Measurements from ENCODE around the gene TLE4. TPM values are rescaled to one million over a fixed set of nuclear protein-coding genes. Genes with fewer than 3 reads are reported as not detected.

Gene TLE4
- total RNA-seq, 1 donor from 2014 or later = 25.1 TPM

DNA sequence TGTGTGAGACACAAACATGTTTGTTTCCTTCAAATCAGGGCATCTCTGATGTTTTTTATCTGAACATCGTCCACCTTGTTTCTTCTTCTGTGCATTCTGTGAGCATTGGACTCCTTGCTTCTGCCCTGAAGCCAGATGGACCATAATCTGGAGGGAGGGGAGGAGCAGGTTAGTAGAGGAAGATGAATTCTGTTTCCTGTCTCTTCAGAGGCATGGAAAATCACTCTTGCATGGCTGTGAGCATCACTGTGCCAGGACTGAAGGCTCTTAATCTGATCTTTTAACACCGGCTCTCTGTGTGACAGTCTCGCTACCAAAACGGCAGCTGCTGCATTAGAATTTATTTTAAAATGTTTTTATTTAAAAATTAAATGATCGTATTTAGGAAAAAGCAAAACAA, 43.3 kb downstream of the TLE4 start:
- Mint-ChIP-seq H3K27me3 (ENCODE audit: insufficient read depth) (no peaks in the 10 kb centered on the region), H3K36me3 (ENCODE audit: low read depth) (peaks cover 6% of the 10 kb centered on the region), H3K27ac (no peak overlapping the region), H3K4me3 (no peak overlapping the region), H3K9me3 (no peaks in the 10 kb centered on the region), H3K4me1 (ENCODE audit: low read depth) (peaks cover 13% of the 10 kb centered on the region)
- DNase-seq (ENCODE audit: low spot score) = no peak
- intact Hi-C loops (cut with micrococcal nuclease) = no loop called here

DNA sequence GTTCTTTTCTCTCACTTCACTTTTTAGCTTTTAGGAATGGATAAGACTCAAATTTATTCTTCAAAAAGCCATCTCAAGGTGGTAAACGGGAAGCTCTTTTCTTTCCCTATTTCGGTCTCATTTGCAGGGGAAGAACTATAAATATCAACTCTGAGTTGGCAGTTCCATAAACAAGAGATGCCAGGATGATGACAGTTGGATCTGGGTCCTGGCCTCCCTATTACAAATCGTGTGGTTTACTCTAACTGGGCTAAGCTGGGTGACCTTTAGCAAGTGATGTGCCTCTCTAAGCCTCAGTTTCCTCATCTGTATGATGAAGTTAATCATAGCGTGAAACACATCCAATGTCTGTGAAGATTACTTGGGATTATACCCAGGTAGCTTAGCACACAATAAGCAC, 44.2 kb downstream of the TLE4 start:
- H3K36me3 Mint-ChIP-seq (ENCODE audit: low read depth) = peaks cover 6% of the 10 kb centered on the region
- peaks cover 11% of the 10 kb centered on the region for H3K4me1 Mint-ChIP-seq (ENCODE audit: low read depth)
- H3K4me3 Mint-ChIP-seq = no peak overlapping the region
- intact Hi-C loops (cut with micrococcal nuclease) = no loop called here
- no peaks in the 10 kb centered on the region for H3K9me3 Mint-ChIP-seq
- no peak overlapping the region for H3K27ac Mint-ChIP-seq
- no peaks in the 10 kb centered on the region for H3K27me3 Mint-ChIP-seq (ENCODE audit: insufficient read depth)
- no peak for DNase-seq (ENCODE audit: low spot score)

DNA sequence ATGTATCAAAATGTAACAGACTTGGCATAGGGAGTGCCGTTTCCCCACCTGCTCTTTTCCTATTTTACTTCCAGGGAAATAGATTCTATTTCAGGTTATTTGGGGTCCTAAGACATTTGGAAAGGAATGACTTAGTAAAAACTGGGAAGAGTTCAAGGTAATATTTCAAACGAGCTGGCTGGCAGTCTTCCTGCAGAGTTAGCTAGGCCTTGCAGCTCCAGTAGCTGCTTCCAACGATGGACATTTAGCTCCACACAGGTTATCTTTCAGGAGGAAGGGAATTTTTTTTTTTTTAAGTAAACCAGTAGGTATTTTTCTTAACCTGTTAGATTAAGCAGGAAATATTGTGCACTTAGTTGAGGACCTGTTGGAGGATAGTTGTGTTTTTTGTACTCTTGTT, 45.2 kb downstream of the TLE4 start:
- H3K4me3 Mint-ChIP-seq = no peak overlapping the region

DNA sequence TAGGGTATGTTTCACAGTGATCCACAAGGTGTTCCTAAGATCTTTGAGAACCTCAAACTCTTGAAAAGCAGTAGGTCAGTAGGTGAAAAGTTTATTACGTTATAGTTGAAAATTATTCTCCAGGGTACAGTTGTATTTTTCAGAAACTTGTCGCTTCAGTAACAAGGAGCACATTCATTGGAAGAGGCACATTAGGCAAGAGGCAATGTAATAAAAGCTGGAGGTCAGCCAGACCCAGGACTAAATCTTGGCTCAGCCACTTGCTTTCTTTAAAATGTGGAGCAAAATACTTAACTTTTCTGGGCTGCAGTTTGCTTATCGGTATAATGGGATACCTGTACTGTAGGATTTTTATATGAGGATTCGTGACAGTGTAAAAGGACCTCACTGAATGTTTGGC, 45.6 kb downstream of the TLE4 start:
- intact Hi-C loops (cut with micrococcal nuclease) = no loop called here
- H3K27ac Mint-ChIP-seq = no peak overlapping the region
- H3K4me1 Mint-ChIP-seq (ENCODE audit: low read depth) = peaks cover 6% of the 10 kb centered on the region
- no peak for DNase-seq (ENCODE audit: low spot score)
- H3K36me3 Mint-ChIP-seq (ENCODE audit: low read depth) = peaks cover 6% of the 10 kb centered on the region
- H3K9me3 Mint-ChIP-seq = no peaks in the 10 kb centered on the region
- H3K4me3 Mint-ChIP-seq = no peak overlapping the region
- H3K27me3 Mint-ChIP-seq (ENCODE audit: insufficient read depth) = no peaks in the 10 kb centered on the region

More for the DNA sequence above, 45.2 kb downstream of the TLE4 start:
- Mint-ChIP-seq H3K9me3 (no peaks in the 10 kb centered on the region), H3K27me3 (ENCODE audit: insufficient read depth) (no peaks in the 10 kb centered on the region), H3K27ac (no peak overlapping the region), H3K4me1 (ENCODE audit: low read depth) (peaks cover 6% of the 10 kb centered on the region), H3K36me3 (ENCODE audit: low read depth) (peaks cover 6% of the 10 kb centered on the region)
- no peak for DNase-seq (ENCODE audit: low spot score)
- intact Hi-C loops (cut with micrococcal nuclease) = no loop called here

DNA sequence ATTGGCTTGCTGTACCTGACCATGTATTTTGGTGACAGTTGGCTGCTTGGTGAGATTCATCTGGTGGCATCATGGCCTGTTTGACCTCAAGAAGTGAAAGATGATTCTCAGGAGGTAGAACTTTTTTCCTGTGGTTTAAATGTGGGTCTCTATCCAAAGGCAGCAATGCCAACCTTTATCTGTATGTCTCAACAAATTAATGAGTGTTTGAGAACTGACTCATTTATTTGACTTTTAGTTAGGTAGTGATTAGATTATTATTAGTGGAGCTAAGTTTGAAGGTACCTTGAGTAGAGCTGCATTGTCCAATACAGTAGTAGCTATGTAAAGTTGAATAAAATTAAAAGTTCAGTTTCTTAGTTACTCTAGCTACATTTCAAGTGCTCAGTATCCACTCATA, 48.2 kb downstream of the TLE4 start:
- Mint-ChIP-seq H3K27ac (no peak overlapping the region), H3K27me3 (ENCODE audit: insufficient read depth) (no peaks in the 10 kb centered on the region), H3K4me3 (no peak overlapping the region), H3K9me3 (no peaks in the 10 kb centered on the region), H3K36me3 (ENCODE audit: low read depth) (peaks cover 6% of the 10 kb centered on the region), H3K4me1 (ENCODE audit: low read depth) (peaks cover 19% of the 10 kb centered on the region)
- intact Hi-C loops (cut with micrococcal nuclease) = no loop called here
- DNase-seq (ENCODE audit: low spot score) = no peak

DNA sequence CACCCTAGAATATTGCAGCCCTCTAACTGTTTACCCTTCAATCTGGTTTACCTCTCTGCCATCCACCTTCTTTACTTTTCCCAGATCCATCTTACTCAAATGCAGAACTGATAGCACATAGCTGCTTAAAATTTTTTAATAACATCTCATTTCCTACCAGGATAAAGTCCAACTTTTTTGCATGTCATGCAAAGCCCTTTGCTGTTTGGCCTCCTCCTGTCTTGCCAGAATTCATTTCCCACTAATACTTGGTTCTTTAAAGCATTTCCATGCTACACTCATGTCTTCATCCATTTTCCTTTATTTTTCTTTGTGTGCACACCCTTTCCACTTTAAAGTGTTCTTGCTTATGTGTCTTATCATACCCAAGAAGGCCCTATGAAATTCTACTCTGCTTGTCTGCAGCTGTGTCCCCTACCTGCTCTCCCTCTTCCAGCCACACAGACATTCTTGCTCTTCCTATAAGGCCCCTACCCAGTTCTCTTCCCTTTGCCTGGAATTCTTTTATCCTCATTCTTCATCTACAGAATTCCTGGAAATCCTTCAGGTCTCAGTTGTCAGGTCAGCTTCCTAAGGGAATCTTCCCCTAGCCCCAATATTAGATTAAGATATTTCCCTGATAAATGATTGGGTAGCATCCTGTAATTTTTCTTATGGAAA, 50.3 kb downstream of the TLE4 start:
- H3K4me1 Mint-ChIP-seq (ENCODE audit: low read depth) = peaks cover 19% of the 10 kb centered on the region
- intact Hi-C loops (cut with micrococcal nuclease) = no loop called here
- H3K9me3 Mint-ChIP-seq = no peaks in the 10 kb centered on the region

DNA sequence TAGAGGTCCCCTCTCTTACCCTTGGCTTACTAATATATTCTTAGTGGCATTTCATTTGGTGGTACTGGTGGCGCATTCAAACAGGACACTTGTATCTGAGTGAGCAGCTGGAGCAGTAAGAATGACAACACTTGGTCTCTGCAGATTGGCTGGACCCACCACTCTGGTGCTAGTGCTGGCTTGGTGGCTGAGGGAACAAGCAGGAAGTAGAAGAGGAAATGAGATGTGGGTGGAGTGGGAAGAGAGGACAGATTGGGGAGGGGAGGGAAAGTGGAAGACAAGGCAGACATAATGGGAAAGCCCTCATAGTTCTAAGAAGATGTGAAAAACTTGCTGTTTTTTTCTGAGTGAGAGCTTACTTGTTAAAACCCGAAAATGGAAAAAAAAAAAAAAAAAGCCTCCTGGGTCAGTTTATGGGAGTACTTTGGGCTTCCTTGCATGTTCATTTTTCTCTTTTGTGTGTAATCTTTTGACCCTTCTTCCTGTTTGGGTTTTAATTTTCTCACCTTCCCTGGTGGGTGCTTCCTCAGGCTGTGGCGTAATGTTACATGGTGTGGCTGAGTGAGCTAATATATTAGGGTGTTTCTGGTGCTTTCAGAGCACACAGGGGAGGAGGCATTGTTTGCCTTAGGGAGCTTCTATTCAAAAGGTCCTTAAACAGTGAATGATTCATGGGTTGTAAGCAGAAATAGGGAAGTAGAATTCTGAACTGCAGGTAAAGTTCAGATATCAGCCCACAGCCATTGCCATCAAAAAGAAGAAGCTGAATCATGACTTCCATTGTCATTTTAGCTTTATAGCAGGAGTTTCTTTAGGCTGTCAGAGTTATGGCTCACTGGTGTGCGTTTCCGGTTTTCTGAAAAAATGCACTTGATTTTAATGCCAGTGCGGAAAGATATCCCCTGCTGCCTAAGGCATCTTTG, 52.3 kb downstream of the TLE4 start:
- Mint-ChIP-seq H3K4me3 (peak overlapping the region; percentile 62), H3K36me3 (ENCODE audit: low read depth) (peaks cover 15% of the 10 kb centered on the region), H3K27me3 (ENCODE audit: insufficient read depth) (no peaks in the 10 kb centered on the region), H3K27ac (peak overlapping the region; percentile 78), H3K4me1 (ENCODE audit: low read depth) (peaks cover 31% of the 10 kb centered on the region), H3K9me3 (no peaks in the 10 kb centered on the region)
- DNase-seq (ENCODE audit: low spot score) = peak; percentile 4
- intact Hi-C loops (cut with micrococcal nuclease) = loop anchor here (1.0 to 2.0 kb wide), 4 partner anchors 7 to 193 kb away; partner anchors contain the start of gene TLE4

More for the DNA sequence above, 50.3 kb downstream of the TLE4 start:
- H3K27ac Mint-ChIP-seq = no peak overlapping the region
- no peaks in the 10 kb centered on the region for H3K27me3 Mint-ChIP-seq (ENCODE audit: insufficient read depth)
- DNase-seq (ENCODE audit: low spot score) = no peak
- peaks cover 6% of the 10 kb centered on the region for H3K36me3 Mint-ChIP-seq (ENCODE audit: low read depth)
- H3K4me3 Mint-ChIP-seq = no peak overlapping the region

DNA sequence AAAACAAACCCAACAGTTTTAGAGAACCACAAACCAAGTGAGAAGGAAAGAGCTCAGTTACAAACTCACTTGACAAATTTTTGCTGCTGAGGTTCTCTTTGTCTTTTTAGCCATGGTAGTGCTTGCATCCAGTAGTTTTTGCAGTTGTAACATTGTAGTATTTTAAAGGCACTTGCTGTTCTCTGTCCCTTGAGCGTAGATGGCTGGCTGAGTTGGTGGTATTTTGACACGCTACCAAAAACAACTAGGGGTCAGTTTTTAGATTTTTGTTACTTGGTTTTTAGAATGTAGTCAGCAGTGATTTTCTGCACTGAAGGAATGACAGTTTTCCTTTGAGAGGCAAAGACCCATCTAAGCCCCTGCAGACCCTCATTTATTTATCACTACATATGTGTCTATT, 58.0 kb downstream of the TLE4 start:
- no peak overlapping the region for H3K4me3 Mint-ChIP-seq
- peaks cover 9% of the 10 kb centered on the region for H3K36me3 Mint-ChIP-seq (ENCODE audit: low read depth)
- intact Hi-C loops (cut with micrococcal nuclease) = loop anchor here (1.0 to 5.0 kb wide), 3 partner anchors 38 to 58 kb away; partner anchors contain the start of gene TLE4
- no peak overlapping the region for H3K27ac Mint-ChIP-seq
- H3K27me3 Mint-ChIP-seq (ENCODE audit: insufficient read depth) = no peaks in the 10 kb centered on the region
- H3K4me1 Mint-ChIP-seq (ENCODE audit: low read depth) = peaks cover 57% of the 10 kb centered on the region
- DNase-seq (ENCODE audit: low spot score) = no peak
- H3K9me3 Mint-ChIP-seq = no peaks in the 10 kb centered on the region

DNA sequence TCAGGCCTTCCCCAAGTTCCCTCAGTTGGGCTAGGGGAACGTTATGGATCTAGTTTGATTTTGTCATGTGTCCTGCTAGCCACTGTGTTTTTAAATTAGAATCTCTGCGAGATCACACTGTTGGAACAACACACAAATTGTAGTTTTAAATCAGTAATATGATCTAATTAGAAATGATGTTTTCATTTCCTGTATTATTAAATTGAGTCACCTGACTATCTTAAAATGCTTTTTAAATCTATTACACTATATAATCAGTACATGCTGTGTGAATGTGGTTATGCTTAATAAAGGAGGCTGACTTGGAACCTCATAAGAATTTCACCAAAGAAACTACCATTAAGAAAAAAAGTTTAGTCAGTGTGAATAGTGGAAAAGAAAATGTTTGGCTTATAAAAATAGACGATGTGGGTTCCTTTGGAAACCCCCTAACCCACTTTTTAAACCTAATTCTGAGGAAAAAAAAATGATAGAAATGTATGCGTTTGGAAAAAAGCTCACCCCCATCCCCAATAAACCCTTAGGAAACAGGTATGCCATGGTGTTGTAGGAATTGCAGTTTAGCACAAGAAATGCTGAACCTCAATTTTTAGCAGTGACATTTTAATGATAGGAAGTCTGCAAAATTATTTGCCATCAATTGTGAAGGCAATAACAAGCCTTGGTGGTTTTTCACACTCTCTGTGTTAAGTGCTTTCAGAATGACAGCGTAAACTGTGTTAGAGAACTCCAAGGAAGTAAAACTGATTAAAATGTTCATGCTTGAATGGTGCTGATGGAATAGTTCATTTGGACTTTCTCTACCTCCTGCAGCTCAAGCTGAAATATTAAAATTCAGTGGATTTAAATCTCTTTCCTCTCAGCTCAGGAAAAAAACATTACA, 59.0 kb downstream of the TLE4 start:
- Mint-ChIP-seq H3K9me3 (no peaks in the 10 kb centered on the region), H3K4me3 (peak overlapping the region; percentile 42), H3K27me3 (ENCODE audit: insufficient read depth) (no peaks in the 10 kb centered on the region), H3K27ac (peak overlapping the region; percentile 72), H3K4me1 (ENCODE audit: low read depth) (peaks cover 63% of the 10 kb centered on the region), H3K36me3 (ENCODE audit: low read depth) (peaks cover 9% of the 10 kb centered on the region)
- no peak for DNase-seq (ENCODE audit: low spot score)
- intact Hi-C loops (cut with micrococcal nuclease) = loop anchor here (1.0 to 5.0 kb wide), 5 partner anchors 7 to 59 kb away; partner anchors contain the start of gene TLE4

DNA sequence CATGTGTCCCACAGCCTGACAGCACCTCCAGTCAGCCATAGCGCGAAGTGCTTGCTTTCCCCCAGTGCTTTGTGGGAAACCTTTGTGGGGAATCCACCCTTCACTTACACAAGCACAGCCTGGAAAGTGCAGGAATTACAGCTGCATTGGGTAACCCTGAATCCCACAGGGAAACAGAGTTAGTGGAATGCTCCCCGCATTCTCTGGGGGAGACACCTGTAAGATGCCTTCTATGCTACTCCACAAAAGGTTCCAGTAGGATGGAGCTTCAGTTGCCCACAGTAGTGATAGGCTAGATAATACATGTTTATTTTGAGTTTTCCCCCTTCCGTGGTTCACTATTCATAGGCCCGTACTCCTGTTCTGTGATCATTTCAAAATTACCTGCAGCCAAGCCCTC, 60.3 kb downstream of the TLE4 start:
- Mint-ChIP-seq H3K4me3 (no peak overlapping the region), H3K4me1 (ENCODE audit: low read depth) (peaks cover 73% of the 10 kb centered on the region)
- intact Hi-C loops (cut with micrococcal nuclease) = loop anchor here (5.0 kb wide), 1 partner anchor 35 kb away; no protein-coding TSS in a partner anchor

DNA sequence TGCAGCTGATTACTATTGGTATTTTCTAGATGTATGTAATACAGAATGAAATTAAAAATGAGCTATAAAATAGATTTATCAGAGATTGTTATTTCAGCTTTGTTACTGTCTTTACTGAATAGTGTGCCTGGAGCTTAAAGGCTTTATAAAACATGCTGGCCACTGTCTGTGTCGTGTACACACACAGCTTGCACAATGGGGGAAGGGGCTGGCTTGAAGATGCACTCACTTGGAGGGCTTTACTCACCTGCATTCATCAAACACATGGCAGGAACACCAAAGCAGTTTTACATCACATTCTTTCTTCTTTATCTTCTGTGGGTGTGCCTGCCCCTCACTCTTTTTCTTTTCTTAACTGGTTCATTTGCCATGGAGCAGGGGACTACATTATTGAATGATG, 60.9 kb downstream of the TLE4 start:
- Mint-ChIP-seq H3K9me3 (no peaks in the 10 kb centered on the region), H3K27me3 (ENCODE audit: insufficient read depth) (no peaks in the 10 kb centered on the region), H3K4me1 (ENCODE audit: low read depth) (peaks cover 79% of the 10 kb centered on the region), H3K36me3 (ENCODE audit: low read depth) (peaks cover 12% of the 10 kb centered on the region), H3K4me3 (no peak overlapping the region), H3K27ac (no peak overlapping the region)
- intact Hi-C loops (cut with micrococcal nuclease) = loop anchor here (5.0 kb wide), 1 partner anchor 35 kb away; no protein-coding TSS in a partner anchor
- DNase-seq (ENCODE audit: low spot score) = no peak

More for the DNA sequence above, 60.3 kb downstream of the TLE4 start:
- Mint-ChIP-seq H3K27ac (no peak overlapping the region), H3K36me3 (ENCODE audit: low read depth) (peaks cover 9% of the 10 kb centered on the region), H3K9me3 (no peaks in the 10 kb centered on the region), H3K27me3 (ENCODE audit: insufficient read depth) (no peaks in the 10 kb centered on the region)
- no peak for DNase-seq (ENCODE audit: low spot score)

DNA sequence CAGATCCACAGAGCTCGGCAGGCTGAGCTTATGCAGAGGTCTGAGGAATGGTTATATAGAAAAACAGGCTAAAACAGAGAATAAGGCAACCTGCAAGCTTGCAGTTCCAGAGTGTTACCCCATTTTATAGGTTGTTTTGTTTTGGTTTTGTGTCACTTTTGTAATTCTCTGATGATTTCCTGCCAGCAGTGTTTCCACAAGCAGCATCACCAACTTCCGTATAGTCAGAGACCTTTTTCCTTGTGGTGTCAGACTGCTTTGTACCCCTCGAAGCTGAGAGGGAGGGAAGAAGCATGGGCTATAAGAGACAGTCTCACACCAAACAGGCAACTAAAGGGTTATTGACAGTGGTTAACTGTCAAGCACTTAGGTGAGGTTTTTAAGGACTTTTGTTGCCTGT, 61.8 kb downstream of the TLE4 start:
- peaks cover 74% of the 10 kb centered on the region for H3K4me1 Mint-ChIP-seq (ENCODE audit: low read depth)
- no peak for DNase-seq (ENCODE audit: low spot score)
- H3K9me3 Mint-ChIP-seq = peaks cover 1% of the 10 kb centered on the region
- no peaks in the 10 kb centered on the region for H3K27me3 Mint-ChIP-seq (ENCODE audit: insufficient read depth)
- intact Hi-C loops (cut with micrococcal nuclease) = loop anchor here (5.0 kb wide), 1 partner anchor 34 kb away; no protein-coding TSS in a partner anchor
- H3K36me3 Mint-ChIP-seq (ENCODE audit: low read depth) = peaks cover 10% of the 10 kb centered on the region
- H3K4me3 Mint-ChIP-seq = no peak overlapping the region
- H3K27ac Mint-ChIP-seq = no peak overlapping the region

Data from activated T-helper 1 cell treated with anti-CD3 and anti-CD28 coated beads, Interleukin-12 subunit alpha, Interleukin-12 subunit beta, Interleukin-2, Interleukin-4 antibody, amounts not matched to agents 30 ng/mL and 10 ng/mL and 1 ng/mL, durations not matched to agents 14 hours and 24 hours and 36 hours (primary cell).